GM21423 (cell line): ENCODE results near the gene KLRG1.

Source experiments
- ATAC-seq: cut with Tn5 transposase; IDR thresholded peaks from one replicate; pipeline ENCODE4 v1.9.1; 2021; ENCODE audit warnings: mild to moderate bottlenecking, moderate library complexity; ENCODE audit not compliant: unreplicated experiment

KLRG1 gene

DNA sequence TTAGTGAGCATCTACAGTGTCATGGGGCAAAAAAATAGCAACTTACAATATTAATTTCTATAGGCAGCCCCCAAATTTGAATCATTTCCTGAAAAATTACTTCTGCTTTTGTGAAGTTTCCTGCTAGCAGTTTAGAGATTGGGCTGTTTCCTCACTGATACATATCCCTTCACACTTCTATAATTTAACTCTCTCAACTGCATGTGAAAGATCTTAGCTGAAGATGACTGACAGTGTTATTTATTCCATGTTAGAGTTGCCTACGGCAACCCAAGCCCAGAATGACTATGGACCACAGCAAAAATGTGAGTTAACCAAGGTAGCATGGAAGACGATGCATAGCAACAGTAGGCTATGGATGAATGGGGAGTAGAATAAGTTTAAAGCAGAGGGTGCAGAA is at the start of gene KLRG1:
Gene KLRG1 (plus strand): TSS at position 134 of the 400 bp plus-strand sequence. CDS start 90 bp downstream, at position 224.
- ATAC-seq = no peak

GRCh38 chr12:8941691-8942478 is 47.5 kb upstream of the KLRG1 start:
- no peak for ATAC-seq

- no peak for ATAC-seq
Observed at GRCh38 chr12:8943565-8944186, 45.7 kb upstream of the KLRG1 start.

DNA sequence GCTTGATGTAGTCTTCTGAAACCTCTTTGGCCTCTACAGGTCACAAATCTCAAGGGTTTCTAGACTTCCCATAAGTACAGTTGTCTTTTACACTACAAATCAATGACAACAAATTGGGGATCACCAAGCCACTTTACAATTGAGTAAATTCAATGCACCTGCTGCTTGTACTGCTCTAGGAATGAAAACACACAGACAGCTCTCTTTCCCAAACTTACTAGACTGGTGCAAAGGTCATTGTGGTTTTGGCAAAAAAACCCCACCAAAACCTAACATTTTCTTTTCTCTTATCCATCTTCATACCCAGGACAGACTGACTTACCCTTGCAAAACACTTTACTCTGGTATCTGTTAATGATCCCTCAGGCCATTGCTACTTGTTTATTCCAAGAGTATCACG is 42.6 kb upstream of the KLRG1 start:
- no peak for ATAC-seq

- ATAC-seq = no peak
Observed at GRCh38 chr12:8947737-8948136, 41.6 kb upstream of the KLRG1 start.

GRCh38 chr12:8948701-8949341 is 40.5 kb upstream of the KLRG1 start:
- ATAC-seq = no peak

DNA sequence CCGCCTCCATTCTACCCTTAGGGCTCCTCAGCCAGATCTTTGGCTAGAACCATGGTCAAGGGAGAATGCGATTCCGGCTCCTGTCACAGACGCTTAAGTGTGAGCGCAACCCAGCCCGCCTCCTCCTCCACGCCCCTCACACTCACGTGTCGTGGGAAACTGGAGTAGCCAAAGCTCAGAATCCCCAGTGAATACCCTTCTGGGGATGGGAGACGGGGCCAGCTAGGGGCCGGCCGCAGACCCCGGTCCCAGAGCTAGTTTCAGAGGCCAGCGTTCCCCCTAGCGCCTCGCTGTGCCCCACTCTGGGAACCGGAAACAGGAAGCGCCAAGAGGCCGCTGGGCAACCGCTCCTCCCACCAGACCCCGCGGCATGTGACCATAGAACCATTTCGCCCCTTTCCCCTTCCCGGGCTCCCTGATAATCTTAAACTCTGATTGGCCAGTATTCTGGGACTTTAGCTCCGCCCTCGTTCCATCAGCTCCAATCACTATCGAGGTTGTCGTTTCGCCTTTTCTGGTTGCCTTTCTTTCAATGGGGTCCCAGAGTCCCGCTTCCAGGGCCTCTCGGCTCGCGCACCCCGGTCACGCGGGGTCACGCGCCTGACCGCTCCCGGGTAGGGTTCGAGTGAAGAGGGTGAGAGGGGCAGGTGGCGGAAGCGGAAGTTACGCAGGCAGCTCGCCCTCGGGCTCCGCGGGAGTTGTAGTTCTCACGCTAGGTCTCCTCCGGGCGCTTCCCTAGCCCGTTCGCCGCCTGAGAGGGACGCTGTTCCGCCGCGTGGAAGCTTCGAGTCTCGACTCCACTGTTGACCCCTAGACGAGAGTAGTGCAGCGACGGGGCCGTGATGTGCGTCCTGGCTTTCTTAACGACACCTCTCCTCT is 39.8 kb upstream of the KLRG1 start, which contains the start of gene M6PR:
Gene M6PR (minus strand): TSS at position 304 of the 879 bp plus-strand sequence. CDS start 3,241 bp downstream, outside the sequence.
- ATAC-seq = peak; percentile 78

- ATAC-seq = peak; percentile 7
Observed at GRCh38 chr12:8950221-8950527, 39.2 kb upstream of the KLRG1 start.

DNA sequence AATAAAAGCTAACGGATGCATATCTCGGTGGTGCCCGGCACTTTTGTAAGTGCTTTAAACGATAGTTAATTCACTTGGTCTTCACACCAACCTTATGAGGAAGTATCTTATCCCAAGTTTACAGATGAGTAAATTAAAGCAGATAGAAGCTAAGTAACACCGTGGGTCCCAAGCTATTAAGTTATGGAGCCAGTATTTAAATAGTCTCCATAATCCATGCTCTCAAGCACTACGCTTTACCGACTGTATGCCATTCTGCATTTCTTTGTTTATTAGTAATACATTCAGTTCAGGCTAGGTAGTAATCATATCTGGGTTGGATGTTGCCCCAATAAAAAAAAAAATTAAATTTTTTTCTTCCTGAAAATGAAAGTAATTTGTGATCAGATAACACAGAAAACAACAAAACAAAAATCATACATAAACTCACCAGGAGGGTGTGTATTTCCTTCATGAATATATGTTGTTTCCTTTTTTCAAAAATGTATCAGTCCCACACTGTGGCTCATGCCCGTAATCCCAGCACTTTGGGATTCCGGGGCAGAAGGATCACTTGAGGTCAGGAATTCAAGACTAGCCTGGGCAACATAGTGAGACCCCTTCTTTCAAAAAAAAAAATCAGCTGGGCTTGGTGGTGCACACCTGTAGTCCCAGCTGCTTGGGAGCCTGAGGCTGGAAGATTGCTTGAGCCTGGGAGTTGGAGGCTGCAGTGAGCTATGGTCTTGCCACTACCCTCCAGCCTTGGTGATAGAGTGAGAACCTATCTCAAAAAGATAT is 38.5 kb upstream of the KLRG1 start:
- no peak for ATAC-seq

DNA sequence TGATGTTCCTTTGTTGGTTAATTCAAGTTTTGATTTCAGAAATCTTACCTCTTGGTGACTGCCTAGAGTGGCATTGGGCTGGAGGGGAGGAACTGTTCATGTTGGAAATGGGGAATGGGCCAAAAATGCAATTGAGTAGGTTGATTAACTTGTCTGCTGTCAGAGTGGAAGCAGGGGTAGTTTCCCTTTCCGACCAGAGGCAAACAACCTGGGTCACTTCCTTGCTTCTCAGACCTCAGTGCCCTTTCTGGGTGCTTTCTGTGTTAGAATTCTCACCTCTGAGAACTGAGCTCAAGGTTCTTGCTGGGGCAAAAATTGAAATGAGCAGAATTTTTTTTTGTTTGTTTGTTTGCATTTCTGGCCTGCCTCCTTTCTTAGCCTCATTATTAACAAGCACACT is 37.6 kb upstream of the KLRG1 start:
- no peak for ATAC-seq

GRCh38 chr12:8953773-8954402 is 35.5 kb upstream of the KLRG1 start:
- no peak for ATAC-seq

DNA sequence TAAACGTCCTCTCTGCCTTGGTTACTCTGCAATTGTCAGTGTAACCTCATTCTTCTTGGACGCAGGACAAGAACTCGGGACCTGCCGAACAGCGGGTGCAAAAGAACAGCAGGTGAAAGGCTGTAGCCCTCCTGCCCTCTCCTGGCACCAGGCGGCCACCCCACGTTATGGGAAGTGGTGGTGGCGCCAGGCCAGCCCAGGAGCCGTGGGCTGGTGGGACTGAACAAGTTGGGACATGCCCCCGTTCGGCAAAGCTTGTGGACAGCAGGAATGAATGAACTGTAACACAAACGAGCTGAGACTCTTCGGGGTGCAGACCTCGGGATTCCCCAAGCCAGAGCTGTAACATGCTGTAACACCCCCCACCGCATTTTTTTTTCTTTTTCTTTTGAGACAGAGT is 33.3 kb upstream of the KLRG1 start:
- no peak for ATAC-seq

DNA sequence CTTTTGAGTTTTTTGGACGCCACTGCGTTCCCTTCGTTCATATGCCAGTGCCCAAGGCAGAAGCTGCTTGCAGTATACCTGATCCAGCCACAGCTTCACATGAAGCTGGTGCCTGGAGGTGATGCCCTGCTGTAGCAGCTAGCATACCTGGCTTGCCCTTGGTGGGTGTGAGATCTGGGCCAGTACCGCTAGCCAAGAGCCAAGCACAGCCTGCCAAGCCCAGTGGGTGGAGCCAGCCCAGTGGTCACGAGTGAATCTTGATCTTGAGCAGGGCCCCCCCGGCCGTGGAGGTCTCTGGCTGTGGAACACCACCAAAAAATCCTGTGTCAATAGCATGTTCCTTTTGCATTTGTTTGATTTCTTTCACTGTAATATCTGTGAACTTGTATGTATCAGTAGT is 32.6 kb upstream of the KLRG1 start:
- ATAC-seq = no peak

DNA sequence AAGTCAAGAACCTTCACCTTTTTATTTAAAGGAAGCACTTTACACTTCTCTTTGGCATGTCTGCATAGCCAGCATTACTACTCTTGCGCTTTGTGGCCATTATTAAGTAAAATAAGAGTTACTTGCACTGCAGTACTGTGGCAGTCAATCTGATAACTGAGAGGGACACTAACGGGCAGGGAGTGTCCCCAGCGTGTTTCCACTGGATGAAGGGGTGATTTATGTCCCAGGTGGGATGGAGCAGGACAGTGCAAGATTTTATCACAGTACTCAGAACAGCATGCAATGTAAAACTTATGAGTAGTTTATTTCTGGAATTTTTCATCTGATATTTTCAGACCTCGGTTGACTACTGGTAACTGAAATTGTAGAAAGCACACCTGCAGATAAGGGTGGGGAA is 31.8 kb upstream of the KLRG1 start:
- ATAC-seq = no peak

DNA sequence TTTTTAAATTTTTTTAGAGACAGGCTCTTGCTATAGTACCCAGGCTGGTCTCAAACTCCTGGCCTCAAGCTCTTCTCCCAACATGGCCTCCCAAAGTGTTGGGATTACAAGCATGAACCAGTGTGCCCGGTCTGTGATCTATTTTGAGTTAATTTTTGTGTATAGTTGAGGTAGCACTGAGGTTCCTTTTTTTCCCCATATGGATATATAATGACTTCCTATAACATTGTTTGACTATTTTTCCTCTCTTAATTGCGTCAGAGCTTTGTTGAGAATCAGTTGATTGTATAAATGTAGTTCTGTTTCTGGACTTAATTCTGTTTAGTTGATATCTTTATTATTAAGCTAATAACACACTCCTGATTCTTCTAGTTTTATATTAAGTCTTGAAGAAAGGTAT is 31.3 kb upstream of the KLRG1 start:
- no peak for ATAC-seq

- ATAC-seq = no peak
Observed at GRCh38 chr12:8960176-8960575, 29.2 kb upstream of the KLRG1 start.

- no peak for ATAC-seq
Observed at GRCh38 chr12:8968761-8969160, 20.6 kb upstream of the KLRG1 start.

GRCh38 chr12:8969861-8970411 is 19.4 kb upstream of the KLRG1 start:
- ATAC-seq = no peak

DNA sequence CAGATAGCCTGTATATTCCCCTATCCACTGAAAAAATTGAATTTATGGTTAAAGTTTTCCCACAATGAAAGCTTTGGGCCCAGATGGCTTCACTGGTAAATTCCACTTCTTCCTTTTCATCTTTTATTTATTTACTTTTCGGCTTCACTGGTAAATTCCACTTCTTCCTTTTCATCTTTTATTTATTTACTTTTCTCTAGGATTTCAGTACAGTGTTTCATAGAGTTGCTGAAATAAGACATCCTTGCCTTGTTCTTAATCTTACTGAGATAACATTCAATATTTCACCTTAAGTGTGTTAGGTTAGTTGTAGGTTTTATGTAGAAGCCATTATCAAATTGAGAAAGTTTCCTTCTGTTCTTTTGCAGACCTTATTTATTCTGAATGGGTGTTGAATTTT is 18.9 kb upstream of the KLRG1 start:
- ATAC-seq = no peak

GRCh38 chr12:8980137-8980536 is 9.2 kb upstream of the KLRG1 start:
- ATAC-seq = no peak
